B cell (primary cell): Measurements from ENCODE around the gene RERE.

Experiments
- CTCF ChIP-seq: fragments of 200-600 bp; IDR thresholded peaks from one replicate; pipeline ENCODE4 v1.8.0; 2022; ENCODE audit warnings: antibody characterized with exemption, mild to moderate bottlenecking
- EZH2 ChIP-seq: IDR thresholded peaks from 2 replicates; pipeline ENCODE4 v1.6.1; 2012; ENCODE audit warnings: borderline replicate concordance, low read depth, mild to moderate bottlenecking, moderate library complexity, low read length; ENCODE audit not compliant: insufficient read depth, poor library complexity, severe bottlenecking

DNA sequence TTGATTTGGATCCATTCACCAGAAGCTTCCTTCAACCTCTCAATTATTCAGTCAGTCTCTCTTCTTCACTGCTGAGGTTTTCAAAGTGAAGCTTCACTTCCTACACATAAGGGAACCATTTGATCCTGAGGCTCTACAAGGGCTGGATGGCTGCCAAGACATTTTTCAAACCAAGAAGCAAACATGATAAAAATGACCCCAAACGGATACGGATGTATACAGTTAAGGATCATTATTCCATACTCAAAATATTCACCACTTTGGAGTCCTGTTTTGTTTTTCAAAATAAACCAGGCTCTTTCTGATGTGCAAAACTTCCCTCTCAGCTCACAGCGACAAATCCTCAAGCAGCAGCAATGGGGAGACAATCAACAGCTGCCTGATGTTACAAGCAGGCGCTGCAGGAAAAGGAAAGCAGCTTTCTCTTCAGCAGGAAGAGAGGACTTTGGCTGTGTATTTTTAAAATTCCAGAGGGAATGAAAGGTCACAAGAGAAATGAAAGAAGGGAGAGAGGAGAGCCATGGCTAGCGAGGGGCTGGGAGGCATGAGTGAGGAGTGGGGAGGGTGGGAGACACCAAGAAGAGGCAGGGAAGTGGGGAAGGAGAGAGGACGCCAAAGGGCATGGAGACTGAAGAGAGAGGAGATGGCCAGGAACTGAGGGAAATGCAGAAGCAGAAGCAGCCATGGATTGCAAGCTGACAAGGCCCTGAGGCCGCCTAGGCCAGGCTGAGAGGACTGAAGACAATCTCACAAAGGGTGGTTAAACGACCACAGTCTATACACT, 354.1 kb downstream of the RERE start:
- TF ChIP-seq CTCF (no peak), EZH2 (no peak)
